HG03460 (cell line): ENCODE measurements around the gene ELL3.
"Not testable (repeated sequence)": the region's sequence is repeated elsewhere in the genome, so short reads cannot be mapped to it uniquely, and the experiment has no call there.

ENCODE experiments used
- ATAC-seq: cut with Tn5 transposase; IDR thresholded peaks from one replicate; pipeline ENCODE4 v1.9.1; 2021; ENCODE audit not compliant: unreplicated experiment

ELL3 gene

DNA sequence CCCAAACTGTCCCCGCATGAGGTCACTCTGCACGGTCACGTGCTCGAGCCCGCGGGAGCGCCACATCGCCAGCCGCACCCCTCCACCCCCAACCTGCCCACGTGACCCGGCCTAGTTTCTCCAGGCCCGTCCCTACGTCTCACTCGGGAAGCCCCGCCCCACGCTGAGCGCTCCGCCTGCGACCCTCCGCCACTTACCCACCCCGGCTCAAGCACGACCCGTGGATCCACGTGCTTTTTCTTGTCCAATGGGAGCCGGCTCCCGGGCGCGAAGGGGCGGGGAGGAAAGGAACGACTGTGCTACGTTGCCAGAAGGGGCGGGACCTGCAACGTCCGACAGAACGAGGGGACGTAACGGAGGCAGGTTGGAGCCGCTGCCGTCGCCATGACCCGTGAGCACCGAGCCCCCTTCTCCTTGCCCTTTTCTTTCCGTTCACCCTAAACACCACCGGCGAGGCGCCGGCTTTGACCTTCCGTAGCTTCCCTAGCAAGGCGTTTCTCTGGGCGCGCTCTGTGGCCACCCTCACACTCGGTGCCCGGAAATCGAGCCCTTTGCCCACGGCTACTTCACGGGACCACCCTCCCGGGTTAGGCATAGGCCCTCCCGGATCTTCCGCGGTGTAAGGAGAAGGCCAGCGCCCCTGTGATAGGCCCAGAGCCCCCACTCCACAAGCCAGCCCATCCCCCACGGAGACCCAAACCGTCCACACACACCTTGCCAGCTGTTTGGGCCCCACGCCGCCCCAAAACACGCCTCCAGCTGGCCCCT, 15.4 kb upstream of the ELL3 start, which contains the start of gene SERF2:
TSS of gene SERF2 (plus strand) at position 328 of the 768 bp plus-strand sequence. CDS start at position 385, 57 bp downstream.
- peak; percentile 91 for ATAC-seq

GRCh38 chr15:43789409-43789808, 12.6 kb upstream of the ELL3 start:
- no peak for ATAC-seq

- no peak for ATAC-seq
These were observed 2.2 kb upstream of the ELL3 start for GRCh38 chr15:43779016-43779415.

- peak; percentile 58 for ATAC-seq
These were observed 625 bp upstream of the ELL3 start for GRCh38 chr15:43777267-43777914.

DNA sequence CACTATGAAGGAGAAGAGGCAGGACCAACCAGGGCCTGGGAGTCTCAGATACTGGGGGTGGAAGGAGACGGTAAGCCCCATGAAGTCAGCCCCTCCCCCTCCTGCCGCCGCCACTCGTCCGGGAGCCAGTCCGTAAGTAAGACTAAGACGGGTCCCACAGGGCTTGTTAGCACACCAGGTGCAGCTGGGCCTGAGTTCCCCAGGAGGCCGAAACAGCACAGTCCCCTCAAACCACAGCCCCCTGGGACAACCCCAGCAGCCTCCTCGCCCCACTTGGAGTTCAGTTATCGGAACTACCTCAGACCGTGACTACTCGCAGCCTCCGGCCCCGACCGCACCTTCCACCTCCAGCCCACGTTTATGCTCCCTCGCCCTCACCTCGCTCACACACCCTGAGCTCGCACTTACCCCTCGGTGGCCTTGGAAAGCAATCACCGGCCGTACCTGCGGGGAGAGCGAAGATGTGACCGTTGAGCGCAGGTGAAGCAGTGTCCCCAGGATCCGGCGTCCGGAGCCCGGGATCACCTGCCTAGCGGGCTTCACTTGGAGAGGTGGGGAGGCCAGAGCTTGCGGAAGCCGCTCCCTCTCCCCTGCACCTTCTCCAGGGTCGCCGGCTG, 557 bp downstream of the ELL3 start:
- peak; percentile 65 for ATAC-seq

DNA sequence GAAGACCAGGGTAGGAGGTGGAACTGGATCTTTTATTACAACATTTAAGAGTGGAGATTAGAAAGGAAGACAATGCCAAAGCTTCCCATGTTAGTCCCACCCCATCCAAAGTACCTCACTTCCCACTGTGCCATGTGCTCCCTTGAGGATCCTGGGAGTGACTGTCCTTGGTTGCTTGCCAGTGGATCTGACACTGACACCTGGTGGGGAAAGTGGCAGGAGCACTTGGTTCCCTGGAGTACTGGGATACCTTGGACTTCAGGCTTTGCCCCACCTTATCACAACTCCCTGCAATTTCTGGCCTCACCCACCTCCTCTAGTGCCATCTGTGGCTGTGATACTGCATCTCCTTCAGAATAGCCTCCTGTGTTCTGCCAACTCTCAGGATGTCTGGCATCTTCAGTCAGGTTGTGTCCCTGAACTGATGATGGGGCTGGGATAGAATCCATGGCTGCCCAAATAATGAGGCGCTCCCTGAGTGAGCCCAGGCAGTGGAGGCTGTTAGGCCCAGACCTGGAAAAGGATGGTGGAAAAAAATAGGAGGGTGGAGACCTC, 1.3 kb downstream of the ELL3 start:
- no peak for ATAC-seq

- no peak for ATAC-seq
These were observed 2.7 kb downstream of the ELL3 start for GRCh38 chr15:43774062-43774461.

DNA sequence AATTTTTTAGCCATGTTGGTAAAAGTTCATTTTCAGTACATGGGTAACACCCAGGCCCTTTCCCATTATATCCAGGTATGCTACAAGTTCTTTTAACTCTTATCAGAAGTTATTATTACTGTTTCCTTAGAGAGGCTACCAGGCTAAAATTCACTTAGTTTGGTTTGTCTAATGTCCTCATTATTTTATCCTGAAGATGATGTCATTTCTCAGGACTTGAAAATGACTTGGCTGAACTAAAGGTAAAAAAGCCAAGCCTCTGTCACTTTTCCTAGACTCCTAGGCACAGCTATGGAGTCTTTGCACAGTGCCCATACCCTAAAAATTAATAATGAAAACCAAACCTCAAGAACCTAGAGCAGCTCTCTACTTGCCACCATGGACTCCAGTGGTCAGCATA, 4.1 kb downstream of the ELL3 start:
- ATAC-seq: no peak

DNA sequence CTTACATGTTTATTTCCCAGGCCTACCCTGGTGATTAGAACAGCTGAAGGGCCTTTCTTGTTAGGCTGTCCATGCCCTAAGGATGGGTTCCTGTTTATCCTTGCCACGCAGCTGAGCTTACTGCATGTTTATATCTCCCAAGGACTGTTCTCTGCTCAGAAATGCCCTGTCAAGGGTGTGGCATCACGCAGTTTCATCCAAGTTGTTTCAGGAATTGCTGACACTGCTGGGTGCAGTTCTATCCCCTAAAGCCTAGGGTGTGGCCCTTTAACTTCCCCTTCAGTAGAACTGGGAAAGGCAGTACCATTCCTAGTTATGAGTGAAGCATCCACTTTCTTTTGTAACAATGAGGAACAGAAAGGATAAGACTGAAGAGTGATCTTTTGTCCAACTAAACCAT, 5.0 kb downstream of the ELL3 start:
- ATAC-seq: no peak

DNA sequence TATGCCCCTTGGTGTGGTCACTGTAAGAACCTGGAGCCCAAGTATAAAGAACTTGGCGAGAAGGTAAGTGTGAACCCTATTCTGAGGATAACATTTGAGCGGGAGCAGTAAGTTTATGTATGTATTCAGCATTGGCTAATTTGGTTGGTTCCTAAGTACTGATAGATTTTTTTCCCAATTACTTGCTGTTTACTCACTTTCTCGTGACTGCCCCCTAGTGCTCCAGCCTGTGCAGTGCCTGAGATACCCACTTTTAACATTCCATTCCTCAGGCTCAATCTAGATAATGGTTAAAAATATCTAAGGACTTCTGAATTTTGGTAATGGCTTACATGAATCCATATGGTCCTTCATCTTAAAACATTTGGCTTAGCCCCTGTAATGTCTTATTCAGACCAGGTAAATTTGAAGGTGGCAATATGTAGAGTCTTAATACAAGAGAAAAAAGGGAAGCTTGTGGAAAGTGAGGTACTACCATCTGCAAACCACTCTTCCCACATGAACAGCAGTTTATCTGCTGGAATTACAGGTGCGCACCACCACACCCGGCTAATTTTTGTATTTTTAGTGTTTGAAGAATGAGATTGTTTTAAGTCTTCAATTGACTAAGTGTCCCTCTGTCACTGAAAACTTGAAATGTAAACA, 7.1 kb downstream of the ELL3 start:
- ATAC-seq: no peak

- no peak for ATAC-seq
These were observed 12.8 kb downstream of the ELL3 start for GRCh38 chr15:43763819-43764446.

DNA sequence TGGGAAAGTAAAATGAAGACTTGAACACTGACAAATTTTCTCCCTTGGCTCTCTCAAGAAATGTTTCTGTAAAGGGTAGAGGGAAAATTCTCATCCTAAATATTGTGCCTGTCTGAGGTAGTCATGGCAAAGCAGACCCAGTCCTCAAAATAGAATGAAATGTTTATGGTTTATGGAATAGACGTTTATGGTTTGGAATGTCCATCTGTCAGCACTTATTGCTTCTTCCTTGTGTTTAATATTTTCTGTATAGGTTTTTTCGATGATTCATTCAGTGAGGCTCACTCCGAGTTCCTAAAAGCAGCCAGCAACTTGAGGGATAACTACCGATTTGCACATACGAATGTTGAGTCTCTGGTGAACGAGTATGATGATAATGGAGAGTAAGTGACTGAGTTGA, 13.9 kb downstream of the ELL3 start:
- ATAC-seq: no peak

DNA sequence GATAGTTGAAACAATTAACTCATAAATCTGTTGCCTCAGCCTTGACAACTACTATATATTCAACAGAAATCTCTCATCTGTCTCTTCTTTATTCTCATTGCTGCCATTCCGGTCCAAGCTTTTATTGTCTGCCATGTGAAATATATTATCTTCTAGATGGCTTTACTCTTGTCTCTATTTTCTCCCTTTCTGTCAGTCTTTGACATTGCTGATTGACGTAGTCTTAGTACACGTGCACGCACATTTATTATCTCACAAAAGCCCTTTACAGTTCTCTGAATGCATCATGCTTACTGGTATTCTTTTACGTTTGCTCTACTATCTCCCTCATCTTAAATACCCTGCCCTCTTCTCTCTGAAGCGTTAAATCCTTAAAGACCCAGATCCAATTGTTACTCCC, 24.9 kb downstream of the ELL3 start:
- no peak for ATAC-seq

- peak; percentile 40 for ATAC-seq
These were observed 26.9 kb downstream of the ELL3 start for GRCh38 chr15:43749690-43750345.

GRCh38 chr15:43748376-43748775, 28.4 kb downstream of the ELL3 start:
- no peak for ATAC-seq

DNA sequence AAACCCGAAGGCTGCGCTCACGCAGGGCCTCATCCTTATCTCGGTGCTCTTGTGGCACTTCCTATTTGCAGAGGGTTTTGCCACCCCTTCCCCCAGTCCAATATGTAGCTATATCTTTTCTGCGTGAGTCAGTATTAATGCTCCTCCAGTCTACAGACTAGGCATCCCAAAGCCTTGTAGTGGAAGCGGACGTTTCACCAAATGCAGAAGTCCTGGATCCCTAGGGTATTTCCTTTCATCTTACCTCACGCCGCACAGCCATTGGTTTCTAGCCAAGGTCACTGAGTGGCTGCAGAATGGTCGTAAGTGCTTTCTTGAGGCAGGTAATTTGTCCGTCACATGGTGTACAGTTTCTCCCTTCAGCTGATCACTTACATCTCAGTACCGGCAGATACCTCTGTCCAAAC, 29.9 kb downstream of the ELL3 start:
- peak; percentile 28 for ATAC-seq

- peak; percentile 72 for ATAC-seq
These were observed 30.4 kb downstream of the ELL3 start, which contains the start of gene PDIA3 for GRCh38 chr15:43746245-43746902. Gene PDIA3 (plus strand): TSS chr15:43746438. CDS start chr15:43746540, 102 bp downstream.

DNA sequence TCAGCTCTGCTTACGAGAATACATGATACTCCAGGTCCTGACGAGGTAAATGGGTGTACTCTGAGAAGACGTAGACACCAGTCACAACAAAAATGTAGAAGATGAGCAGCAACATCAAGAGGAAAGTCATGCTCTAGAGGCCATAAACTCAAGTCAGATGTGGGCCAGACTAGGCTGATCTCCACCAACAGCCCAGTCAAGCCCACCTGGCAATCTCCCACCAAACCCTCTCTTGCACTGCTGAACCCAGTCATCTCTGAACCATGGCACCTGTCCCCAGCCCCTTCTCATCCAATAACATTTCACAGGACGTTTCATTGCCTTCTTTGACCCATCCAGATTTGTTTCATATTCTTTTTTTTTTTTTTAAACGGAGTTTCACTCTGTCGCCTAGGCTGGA, 41.4 kb downstream of the ELL3 start:
- ATAC-seq: no peak

- ATAC-seq: not testable (repeated sequence)
These were observed 48.6 kb downstream of the ELL3 start for GRCh38 chr15:43728053-43728725.
